GM11168 (cell line): ENCODE data around the gene KRTAP10-10.
"Not testable (repeated sequence)": the region's sequence is repeated elsewhere in the genome, so short reads cannot be mapped to it uniquely, and the experiment has no call there.

Experiments
- in situ Hi-C: fragments of 300-500 bp; cut with MboI; formaldehyde crosslinking; loops from one replicate; pipeline ENCODE4 v1.12.0; 2022; ENCODE audit warnings: low sequenced_read_pairs; ENCODE audit not compliant: unreplicated experiment

The KRTAP10-10 gene

DNA sequence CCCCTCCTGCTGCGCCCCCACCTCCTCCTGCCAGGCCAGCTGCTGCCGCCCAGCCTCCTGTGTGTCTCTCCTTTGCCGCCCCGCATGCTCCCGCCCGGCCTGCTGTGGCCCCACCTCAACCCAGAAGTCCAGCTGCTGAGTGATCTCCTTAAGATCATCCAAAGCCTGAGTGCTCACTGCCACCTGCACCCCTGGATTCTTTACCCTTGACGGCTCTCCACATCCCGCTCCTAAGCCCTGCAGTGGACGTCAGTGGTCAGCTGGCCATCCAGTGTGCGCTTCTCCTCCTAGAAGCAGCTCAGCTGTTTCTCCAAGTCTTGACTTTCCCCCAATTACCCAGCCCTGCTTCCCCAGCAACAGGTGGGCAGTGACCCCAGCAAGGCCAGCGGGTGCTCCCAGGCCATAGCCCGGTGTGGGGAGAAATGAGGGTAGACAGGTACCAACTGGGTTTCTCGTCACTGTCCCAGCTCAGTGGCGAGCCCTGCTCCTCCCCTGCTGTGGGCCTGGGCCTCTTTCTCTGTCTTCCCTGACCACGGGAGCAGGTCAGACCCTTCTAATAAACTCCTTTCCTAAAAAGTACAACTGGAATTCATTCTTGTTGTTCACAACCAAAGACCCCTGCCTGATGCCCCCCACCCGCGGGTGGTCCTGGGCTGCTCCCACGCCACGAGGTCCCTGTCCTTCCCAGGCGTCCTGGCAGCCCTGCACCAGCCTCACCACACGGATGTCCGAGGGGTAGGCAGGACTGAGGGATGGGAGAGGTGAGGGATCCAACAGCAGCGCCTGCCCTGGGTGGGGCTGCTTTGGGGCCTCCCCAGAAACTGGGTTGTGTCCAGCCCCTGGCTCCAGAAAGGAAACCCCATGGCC lies 35.3 kb upstream of the KRTAP10-10 start:
- in situ Hi-C loops = no loop called here

DNA sequence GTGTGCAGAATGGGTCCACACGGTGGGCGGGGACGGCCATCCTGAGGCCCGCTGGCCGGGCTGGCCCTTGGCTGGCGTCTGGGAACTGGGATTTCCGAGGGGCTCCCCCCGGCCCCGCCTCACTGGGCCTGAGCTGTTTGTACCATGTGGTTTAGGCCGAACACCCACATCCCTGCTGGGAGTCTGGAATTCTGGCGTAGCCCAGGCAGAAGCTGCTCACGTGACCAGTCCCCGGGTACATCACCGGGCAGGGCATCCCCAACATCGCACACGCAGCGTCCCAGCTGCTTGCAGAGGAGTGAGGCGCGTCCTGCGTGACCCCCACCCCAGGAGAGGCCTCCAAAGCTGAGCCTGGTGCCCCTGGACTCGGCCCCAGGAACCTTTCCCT lies 34.7 kb upstream of the KRTAP10-10 start:
- in situ Hi-C loops = no loop called here

DNA sequence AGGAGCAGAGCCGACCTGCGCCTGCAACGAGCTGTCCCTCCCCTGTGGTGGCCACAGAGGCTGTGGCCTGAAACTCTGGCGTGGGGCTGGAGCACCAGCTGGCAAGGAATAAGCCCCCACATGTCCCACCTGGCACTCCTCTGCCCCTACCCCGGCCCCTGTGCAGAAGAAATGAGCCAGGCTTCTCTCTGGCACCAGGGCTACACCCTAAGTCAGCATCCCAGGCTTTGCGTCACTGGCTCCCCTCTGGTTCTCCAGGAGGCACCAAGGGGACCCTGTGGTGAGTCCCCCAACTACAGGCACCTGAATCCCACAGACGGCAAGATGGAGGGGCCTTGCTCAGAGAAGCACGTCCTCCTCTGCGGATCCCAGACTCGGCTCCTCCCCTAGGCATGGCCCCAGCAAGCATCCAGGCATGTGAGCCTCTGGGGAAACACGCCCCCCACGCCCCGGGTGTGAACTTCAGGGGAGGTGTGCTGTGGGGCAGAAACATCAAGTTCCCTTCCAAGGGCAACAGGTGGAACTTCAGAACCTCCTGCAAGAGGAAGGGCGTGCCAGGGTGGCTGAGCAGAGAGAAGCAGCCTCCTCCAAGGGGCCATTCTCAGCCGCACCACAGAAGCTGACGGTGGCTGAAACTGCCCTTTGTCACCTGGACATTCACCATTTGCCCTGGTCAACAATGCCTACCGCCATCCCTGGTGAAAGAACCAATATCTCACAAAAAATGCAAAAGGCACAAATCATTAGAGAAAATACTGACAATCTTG lies 33.9 kb upstream of the KRTAP10-10 start:
- in situ Hi-C loops = no loop called here

DNA sequence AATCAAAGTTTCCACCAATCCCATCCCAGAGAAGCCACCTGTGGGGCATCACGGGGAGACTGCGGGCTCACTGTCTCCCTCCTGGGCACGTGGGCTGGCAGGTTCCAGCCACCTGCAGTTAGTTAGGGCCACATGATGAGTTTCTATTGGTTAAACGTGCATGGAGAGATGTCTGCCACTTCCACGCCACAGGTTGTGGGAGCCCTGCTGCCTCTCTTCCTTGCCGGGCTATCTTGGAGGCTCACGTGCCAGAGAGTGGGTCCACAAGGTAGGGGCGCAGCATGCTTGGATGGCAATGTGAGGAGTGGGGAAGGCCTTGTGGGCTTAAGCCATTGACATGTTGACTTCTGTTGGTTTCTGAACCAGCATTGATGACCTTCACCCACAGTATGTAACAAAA lies 33.2 kb upstream of the KRTAP10-10 start:
- in situ Hi-C loops = no loop called here

DNA sequence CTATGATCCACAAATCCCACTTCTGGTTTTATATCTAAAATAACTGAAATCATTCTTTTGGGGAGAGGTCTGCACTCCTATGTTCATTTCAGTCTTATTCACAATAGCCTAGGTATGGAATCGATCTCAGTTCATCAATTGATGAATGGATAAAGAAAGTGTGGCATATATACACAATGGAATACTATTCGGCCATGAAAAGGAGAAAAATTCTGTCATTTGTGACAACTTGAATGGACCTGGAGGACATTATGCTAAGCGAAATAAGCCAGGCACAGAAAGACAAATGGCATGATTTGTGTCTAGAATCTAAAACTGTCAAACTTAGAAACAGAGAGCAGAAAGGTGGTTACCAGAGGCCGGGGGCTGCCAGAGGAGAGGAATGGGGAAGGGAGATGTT lies 30.7 kb upstream of the KRTAP10-10 start:
- in situ Hi-C loops = no loop called here

DNA sequence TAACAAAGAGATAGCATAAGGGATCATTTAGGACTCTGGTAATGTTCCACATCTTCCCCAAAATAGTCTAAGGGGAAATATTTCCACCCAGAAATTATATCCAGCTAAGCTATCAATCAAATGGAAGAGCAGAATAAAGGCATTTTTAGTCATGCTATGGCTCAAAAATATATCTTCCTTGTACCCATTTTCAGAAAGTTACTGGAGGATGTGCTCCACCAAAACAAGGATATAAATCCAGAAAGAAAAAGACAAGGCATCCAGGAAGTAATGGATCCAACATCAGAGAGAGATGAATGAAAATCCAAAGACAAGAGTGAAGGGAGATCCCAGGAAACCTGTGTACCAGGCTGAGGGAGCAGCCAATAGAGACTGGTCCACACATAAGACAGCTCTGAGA lies 28.0 kb upstream of the KRTAP10-10 start:
- in situ Hi-C loops = no loop called here

DNA sequence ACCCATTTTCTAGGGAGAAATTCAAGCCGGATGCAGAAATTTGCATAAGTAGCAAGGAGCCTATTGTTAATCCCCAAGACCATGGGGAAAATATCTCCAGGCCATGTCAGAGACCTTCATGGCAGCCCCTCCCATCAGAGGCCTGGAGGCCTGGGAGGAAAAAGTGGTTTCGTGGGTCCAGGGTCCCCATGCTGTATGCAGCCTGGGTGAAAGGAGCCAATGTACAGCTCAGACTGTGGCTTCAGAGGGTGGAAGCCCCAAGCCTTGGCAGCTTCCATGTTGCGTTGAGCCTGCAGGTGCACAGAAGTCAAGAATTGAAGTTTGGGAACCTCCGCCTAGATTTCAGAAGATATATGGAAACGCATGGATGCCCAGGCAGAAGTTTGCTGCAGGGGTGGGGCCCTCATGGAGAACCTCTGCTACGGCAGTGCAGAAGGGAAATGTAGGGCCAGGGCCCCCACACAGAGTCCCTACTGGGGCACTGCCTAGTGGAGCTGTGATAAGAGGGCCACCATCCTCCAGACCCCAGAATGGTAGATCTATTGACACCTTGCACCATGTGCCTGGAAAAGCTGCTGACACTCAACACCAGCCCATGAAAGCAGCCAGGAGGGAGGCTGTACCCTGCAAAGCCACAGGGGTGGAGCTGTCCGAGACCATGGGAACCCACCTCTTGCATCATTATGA lies 26.9 kb upstream of the KRTAP10-10 start:
- in situ Hi-C loops = not testable (repeated sequence)

DNA sequence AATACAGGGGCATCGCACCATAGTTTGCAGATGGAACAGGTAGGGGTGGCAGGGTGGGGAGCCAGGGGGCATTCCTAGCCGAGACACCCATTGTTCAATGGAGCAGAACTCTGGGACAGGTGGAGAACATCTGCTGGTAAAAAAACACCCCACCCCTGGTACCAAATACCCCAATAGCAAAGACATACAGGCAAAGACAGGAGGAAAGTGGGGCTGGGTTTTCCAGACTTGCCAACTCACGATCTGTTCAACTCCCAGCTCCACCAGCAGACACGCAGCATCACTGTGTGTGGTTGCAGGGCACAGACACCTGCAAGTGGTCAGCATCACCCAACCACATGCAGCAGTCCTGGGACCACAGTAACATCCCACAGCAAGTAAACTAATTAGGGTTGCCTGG lies 25.6 kb upstream of the KRTAP10-10 start:
- in situ Hi-C loops = no loop called here

DNA sequence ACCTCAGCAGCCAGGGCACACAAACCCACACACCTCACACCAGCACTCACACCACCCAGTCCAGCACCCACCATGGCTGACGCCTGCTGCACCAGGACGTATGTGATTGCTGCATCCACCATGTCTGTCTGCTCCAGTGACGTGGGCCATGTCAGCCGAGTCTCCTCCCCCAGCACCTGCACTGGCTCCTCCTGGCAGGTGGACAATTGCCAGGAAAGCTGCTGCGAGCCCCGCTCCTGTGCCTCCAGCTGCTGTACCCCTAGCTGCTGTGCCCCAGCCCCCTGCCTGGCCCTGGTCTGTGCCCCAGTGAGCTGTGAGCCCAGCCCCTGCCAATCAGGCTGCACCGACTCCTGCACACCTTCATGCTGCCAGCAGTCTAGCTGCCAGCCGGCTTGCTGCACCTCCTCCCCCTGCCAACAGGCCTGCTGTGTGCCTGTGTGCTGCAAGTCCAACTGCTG lies 25.1 kb upstream of the KRTAP10-10 start, which contains the start of gene KRTAP10-8:
Gene KRTAP10-8, plus strand, starts transcription at position 51 of the 458 bp plus-strand sequence. Its CDS starts 22 bp downstream, at position 73.
- in situ Hi-C loops = no loop called here

DNA sequence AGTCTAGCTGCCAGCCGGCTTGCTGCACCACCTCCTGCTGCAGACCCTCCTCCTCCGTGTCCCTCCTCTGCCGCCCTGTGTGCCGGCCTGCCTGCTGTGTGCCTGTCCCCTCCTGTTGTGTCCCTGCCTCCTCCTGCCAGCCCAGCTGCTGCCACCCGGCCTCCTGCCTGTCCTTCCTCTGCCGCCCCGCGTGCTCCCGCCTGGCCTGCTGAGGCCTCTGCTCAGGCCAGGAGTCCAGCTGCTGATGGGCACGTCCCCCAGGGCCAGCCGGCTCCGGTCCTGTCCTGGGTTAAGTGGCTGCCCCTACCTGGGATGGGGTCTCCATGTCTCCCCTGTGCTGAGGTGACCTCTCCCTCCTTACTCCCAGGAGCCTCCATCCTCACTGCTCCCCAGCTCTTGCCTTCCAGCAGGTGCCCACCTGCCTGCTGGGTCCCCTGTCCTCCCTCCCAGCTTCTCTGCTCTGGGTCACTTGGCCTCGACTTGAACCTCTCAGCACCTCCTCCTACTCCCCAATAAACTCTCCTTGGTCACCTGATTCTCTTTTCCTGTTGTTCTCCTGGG lies 24.4 kb upstream of the KRTAP10-10 start:
- in situ Hi-C loops = no loop called here

DNA sequence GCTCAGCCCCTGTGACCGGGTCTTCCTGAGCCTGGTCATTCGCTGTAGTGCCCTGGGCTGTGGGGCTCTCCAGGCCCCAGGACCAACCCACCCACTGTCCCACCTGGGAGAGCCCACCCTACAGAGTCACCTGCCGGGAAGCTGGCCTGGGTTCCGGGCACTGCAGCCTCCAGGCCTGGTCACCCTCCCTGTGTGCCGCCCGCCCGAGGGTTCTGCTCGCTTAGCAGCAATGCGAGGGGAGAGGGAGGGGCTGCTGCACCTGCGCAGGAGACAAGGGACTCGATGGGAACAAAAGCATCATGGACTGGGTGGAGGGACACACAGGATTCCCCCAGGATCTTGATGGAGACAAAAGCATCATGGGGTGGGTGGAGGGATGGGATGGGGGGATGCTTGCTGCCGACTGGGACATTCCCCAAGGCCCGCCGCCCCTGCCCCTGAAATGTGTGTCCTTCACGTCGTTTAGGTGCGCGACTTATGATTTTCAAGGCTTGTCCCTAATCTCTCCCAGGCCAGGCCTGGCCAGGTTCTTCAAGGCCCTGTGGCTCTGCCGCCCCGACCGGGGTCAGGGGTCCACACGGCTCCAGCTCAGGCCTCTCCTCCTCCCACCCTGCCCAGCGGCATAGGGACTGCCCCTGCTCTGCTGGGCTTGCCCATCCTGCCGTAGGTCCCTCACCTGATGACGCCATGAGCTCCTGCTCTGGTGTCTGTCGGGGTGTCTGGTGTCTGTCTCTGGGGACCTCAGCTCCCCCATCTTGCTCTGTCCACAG lies 23.6 kb upstream of the KRTAP10-10 start:
- in situ Hi-C loops = no loop called here

DNA sequence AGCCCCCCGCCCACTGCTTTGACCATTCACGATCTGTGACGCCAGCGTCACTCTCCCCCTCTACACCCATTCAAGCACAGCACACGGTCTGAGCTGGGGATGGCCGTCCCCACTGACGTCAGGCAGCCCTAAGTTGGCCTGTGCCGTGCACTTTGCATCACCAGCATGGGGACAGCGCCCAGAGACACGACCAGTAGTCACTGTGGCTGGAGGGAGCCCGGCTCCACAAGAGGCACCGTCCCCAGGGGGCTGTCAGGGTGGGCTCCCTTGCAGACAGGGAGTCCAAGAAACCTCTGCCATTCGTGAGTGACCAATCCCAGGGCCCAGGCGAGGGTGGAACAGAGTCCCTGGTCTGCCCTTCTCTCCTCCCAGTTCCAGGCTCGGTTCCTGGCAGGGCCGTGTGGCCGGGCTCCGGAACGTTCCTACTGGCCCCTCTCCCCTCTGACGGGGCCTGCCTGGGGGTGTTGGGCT lies 23.0 kb upstream of the KRTAP10-10 start:
- in situ Hi-C loops = no loop called here

DNA sequence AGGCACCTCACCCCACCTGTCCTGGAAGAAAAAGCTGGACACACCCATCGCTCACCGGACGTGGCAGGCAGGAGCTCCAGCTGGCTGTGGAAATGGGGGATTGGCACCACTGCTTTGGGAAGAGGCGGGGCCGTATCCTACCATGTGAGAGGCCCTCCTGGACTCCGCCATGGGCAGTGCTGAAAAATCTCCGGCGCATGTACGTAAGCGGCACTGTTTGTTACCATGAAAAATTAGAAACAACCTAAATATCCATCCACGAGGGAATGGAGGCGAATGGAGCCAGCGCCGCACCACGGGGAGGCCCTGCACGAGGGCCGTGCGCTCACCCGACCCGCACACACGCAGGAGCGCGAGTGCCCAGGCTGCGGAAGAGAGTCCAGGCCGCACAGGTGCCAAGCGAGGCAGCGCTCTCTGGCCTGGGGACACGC lies 22.2 kb upstream of the KRTAP10-10 start:
- in situ Hi-C loops = no loop called here

DNA sequence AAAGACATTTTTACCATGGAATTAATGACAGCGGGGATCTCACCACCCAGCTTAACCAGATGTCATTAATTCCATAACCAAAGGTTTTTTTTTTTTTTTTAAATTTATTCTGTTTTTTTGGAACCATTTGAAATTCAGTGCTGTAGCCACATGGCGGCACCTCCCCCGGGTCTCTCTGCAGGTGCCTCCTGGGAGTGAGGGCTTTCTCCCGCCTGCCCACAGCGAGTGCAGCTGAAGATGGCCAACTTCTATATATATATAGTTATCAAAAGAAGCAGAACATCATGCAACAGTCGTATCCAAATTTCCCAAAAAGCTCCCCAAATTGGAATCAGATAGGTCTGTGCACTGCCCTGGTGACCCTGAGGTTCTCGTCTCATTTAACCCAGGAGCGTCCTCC lies 21.7 kb upstream of the KRTAP10-10 start:
- in situ Hi-C loops = no loop called here

DNA sequence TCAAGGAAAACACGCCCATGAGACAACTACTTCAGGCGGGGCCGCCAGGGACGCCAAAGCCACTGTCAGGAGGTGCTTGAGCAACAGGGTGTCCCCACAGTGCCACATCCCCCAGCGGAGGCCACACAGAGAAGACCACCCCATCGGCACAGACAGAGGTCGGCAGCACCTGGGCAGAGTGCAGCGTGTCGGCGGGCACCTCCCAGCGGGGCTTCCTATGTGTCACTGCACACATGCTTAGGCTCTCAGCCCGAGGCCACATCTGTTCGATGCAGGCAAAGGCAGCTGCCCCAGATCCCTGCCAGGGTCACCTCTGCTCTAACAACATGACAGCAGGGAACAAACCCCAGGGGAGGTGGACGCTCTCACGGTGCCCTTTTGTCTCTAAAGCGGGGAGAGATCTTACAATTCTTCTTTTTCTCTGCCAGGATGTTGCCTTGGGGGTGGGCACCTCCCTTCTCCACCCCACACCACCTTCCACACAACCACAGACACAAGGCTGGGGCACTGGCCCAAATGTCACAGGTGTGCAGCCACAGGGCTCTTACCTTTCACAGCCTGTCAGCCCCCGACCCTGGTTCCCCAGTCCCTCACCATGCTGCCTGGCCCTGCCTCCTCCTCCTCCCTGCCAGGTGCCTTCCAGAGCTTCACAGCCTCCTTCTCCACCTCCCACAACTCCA lies 21.1 kb upstream of the KRTAP10-10 start:
- in situ Hi-C loops = no loop called here

DNA sequence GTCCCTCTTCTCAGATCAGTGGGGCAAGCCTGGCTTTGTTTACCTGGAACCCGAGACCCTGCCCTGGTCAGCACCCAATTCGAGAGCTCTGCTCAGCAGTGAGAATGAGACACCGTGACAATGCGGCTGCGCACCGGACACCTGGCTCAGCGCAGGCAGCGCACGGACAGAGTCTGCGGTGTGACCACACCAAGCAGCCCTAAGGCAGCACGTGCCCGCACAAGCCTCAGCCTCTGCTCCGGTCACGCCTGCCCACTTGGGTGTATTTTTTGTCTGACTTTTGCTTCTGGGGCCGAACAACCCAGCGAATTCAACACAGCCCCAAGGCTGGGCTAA lies 20.6 kb upstream of the KRTAP10-10 start:
- in situ Hi-C loops = no loop called here

DNA sequence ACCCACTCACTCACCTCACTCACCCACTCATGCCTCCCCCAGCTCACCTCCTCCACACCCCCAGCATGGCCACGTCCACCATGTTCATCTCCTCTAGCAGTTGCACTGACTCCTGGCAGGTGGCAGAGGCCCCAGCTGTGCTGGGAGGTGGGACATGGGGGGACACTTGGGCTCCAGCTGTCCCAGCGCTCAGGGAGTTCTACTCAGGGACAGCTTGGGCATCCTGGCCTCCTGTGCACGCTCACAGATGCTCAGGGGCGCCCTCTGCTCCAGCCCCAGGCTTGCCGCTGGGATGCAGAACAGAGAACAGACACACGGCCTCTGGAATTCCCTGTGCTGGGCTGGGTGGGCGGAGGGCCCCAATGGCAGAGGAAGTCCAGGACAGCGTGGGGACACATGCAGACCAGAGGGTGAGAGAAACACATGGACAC lies 20.1 kb upstream of the KRTAP10-10 start:
- in situ Hi-C loops = no loop called here

DNA sequence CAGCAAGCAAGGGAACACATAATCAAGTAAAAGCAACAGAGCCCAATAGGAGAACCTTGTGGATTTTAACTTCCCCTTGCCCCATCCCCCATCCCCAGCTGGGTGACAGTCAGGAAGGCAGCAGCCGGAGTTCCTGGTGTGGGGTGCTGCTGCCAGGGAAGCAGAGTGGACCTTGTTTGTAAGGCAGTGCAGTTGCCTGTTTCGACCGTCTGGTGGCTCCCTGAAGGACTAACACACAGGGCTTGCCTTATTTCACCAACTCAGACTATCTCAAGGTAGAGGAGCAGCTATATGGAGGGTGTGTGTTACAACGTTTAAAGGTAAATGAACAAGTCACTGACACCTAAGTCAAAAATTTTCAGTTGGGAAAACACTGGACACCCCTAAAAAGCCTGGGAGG lies 18.7 kb upstream of the KRTAP10-10 start:
- in situ Hi-C loops = no loop called here

DNA sequence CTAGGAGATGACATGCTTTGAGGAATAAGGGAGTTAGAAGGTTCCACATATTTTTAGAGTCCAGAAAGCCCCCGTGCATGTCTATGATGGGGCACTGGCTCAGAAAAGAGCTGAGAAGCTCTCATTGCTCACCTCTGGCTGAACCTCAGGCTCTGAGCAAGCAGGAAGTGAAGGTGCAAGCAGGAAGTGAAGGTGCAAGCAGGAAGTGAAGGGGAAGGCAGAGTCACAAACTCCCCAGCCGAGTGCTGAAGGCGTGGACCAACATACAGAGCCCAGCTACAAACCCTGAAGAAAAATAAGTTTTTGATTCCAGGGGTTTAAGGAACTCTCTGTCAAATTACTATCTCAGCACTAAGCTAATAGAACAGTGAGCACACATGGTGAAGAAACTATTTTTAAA lies 18.2 kb upstream of the KRTAP10-10 start:
- in situ Hi-C loops = no loop called here
